IMR-90 (cell line): Measurements from ENCODE around the gene GIT2. TPM values are rescaled to one million over a fixed set of nuclear protein-coding genes. Genes with fewer than 3 reads are reported as not detected.

Source experiments
- ATAC-seq: fragments of 200-7000 bp; cut with Tn5 transposase; 2 replicates; pipeline ENCODE4 v1.9.1; 2020; ENCODE audit warnings: low read depth, mild to moderate bottlenecking, moderate library complexity
- BruUV-seq: library from RNA; stranded (reverse); fragments of 400-500 nt; replicated peaks from 2 replicates; lab custom pipeline; 2021; lab: Mats Ljungman, UMichigan
- CTCF ChIA-PET: fragments of 300-600 bp; formaldehyde crosslinking; extraction: SDS; loops from one replicate; lab custom pipeline; 2021; ENCODE audit warnings: antibody characterized with exemption; lab: Yijun Ruan, JAX
- POLR2A ChIA-PET: fragments of 300-600 bp; sonication (Branson Sonifier 250); formaldehyde crosslinking; loops from one replicate; lab custom pipeline; 2022; ENCODE audit warnings: antibody characterized with exemption; ENCODE audit not compliant: unreplicated experiment; lab: Charles Lee
- DNase-seq: peaks from one replicate; pipeline ENCODE4 v3.0.0; 2013
- H2AFZ ChIP-seq: replicated peaks from 2 replicates; pipeline ENCODE3; 2013; ENCODE audit warnings: low read length, mild to moderate bottlenecking; ENCODE audit not compliant: poor library complexity
- H2AK5ac ChIP-seq: 2 replicates; pipeline ENCODE4 v1.6.1; 2013; ENCODE audit warnings: low read depth, low read length, inconsistent platforms
- H2AK9ac ChIP-seq: replicated peaks from 2 replicates; pipeline ENCODE3; 2013; ENCODE audit warnings: mild to moderate bottlenecking, low read depth, low read length, moderate library complexity; ENCODE audit not compliant: poor library complexity
- H2BK120ac ChIP-seq: 2 replicates; pipeline ENCODE4 v1.6.1; 2013; ENCODE audit warnings: low read depth, low read length, inconsistent platforms
- H2BK15ac ChIP-seq: 3 replicates; pipeline ENCODE4 v1.6.1; 2013; ENCODE audit warnings: low read depth, low read length, inconsistent platforms
- H2BK20ac ChIP-seq: 2 replicates; pipeline ENCODE4 v1.6.1; 2013; ENCODE audit warnings: low read depth, mild to moderate bottlenecking, inconsistent platforms, low read length, moderate library complexity
- H2BK5ac ChIP-seq: 2 replicates; pipeline ENCODE4 v1.6.1; 2013; ENCODE audit warnings: mild to moderate bottlenecking, low read depth, low read length, inconsistent platforms; ENCODE audit not compliant: poor library complexity, severe bottlenecking
- H3K14ac ChIP-seq: replicated peaks from 2 replicates; pipeline ENCODE4 v1.6.1; 2013; ENCODE audit warnings: low read depth, low read length, inconsistent platforms
- H3K18ac ChIP-seq: 2 replicates; pipeline ENCODE4 v1.6.1; 2013; ENCODE audit warnings: low read depth, low read length, control low read depth
- H3K23ac ChIP-seq: 2 replicates; pipeline ENCODE4 v1.6.1; 2013; ENCODE audit warnings: low read depth, low read length, inconsistent platforms
- H3K27ac ChIP-seq: 2 replicates; pipeline ENCODE4 v1.5.1; 2013; ENCODE audit warnings: mild to moderate bottlenecking, control low read depth, low read length; ENCODE audit not compliant: insufficient read depth
- H3K27me3 ChIP-seq: 2 replicates; pipeline ENCODE4 v1.6.1; 2013; ENCODE audit warnings: low read length; ENCODE audit not compliant: control insufficient read depth, insufficient read depth
- H3K36me3 ChIP-seq: 2 replicates; pipeline ENCODE4 v1.6.1; 2013; ENCODE audit warnings: low read length, mixed read lengths; ENCODE audit not compliant: control insufficient read depth, insufficient read depth
- H3K4ac ChIP-seq: 2 replicates; pipeline ENCODE4 v1.6.1; 2013; ENCODE audit warnings: low read depth, low read length, inconsistent platforms
- H3K4me1 ChIP-seq: 2 replicates; pipeline ENCODE4 v1.6.1; 2013; ENCODE audit warnings: low read length, mixed read lengths; ENCODE audit not compliant: control insufficient read depth, insufficient read depth
- H3K4me2 ChIP-seq: 2 replicates; pipeline ENCODE4 v1.6.1; 2013; ENCODE audit warnings: low read depth, mild to moderate bottlenecking, control low read depth, low read length, moderate library complexity
- H3K4me3 ChIP-seq: 2 replicates; pipeline ENCODE4 v1.5.1; 2013; ENCODE audit warnings: low read depth, mild to moderate bottlenecking, control low read depth, low read length, moderate library complexity; ENCODE audit not compliant: insufficient read depth
- H3K56ac ChIP-seq: 2 replicates; pipeline ENCODE4 v1.6.1; 2013; ENCODE audit warnings: low read length, inconsistent platforms; ENCODE audit not compliant: insufficient read depth; ENCODE audit errors: extremely low read depth
- H3K79me1 ChIP-seq, 2 experiments: 2 replicates each; pipeline ENCODE4 v1.6.1; 2013; ENCODE audit warnings: low read length in 2 of 2, inconsistent platforms in 1 of 2, low read depth in 1 of 2
- H3K9ac ChIP-seq: 2 replicates; pipeline ENCODE4 v1.6.1; 2013; ENCODE audit warnings: low read depth, low read length, control low read depth
- H3K9me1 ChIP-seq: 2 replicates; pipeline ENCODE4 v1.6.1; 2013; ENCODE audit warnings: low read length, inconsistent platforms; ENCODE audit not compliant: insufficient read depth
- H3K9me3 ChIP-seq: 2 replicates; pipeline ENCODE4 v1.6.1; 2013; ENCODE audit warnings: low read length; ENCODE audit not compliant: control insufficient read depth, insufficient read depth
- H4K20me1 ChIP-seq: 2 replicates; pipeline ENCODE4 v1.6.1; 2013; ENCODE audit warnings: low read length, inconsistent platforms; ENCODE audit not compliant: insufficient read depth
- H4K5ac ChIP-seq: 2 replicates; pipeline ENCODE4 v1.6.1; 2013; ENCODE audit warnings: mild to moderate bottlenecking, low read depth, low read length, control low read depth
- H4K8ac ChIP-seq, 2 experiments: 2 replicates each; pipeline ENCODE4 v1.6.1; 2013; ENCODE audit warnings: low read depth in 2 of 2, low read length in 2 of 2, control low read depth in 1 of 2, inconsistent platforms in 1 of 2
- H4K91ac ChIP-seq: 2 replicates; pipeline ENCODE4 v1.6.1; 2013; ENCODE audit warnings: low read depth, low read length, inconsistent platforms; ENCODE audit not compliant: insufficient read depth
- BHLHE40 ChIP-seq: fragments of 150-350 bp; IDR thresholded peaks from 2 replicates; pipeline ENCODE4 v1.6.1; 2016; ENCODE audit warnings: mild to moderate bottlenecking, low read depth, low read length
- CEBPB ChIP-seq: IDR thresholded peaks from 2 replicates; pipeline ENCODE4 v1.6.1; 2012; ENCODE audit warnings: low read depth, low read length, improper control_type of control experiment
- CHD1 ChIP-seq: IDR thresholded peaks from 2 replicates; pipeline ENCODE4 v1.6.1; 2012; ENCODE audit warnings: low read depth, low read length, improper control_type of control experiment
- ELK1 ChIP-seq: fragments of 150-350 bp; IDR thresholded peaks from 2 replicates; pipeline ENCODE4 v1.6.1; 2016; ENCODE audit warnings: low read depth, mild to moderate bottlenecking, low read length, moderate library complexity, borderline replicate concordance
- FOS ChIP-seq: fragments of 150-350 bp; IDR thresholded peaks from 2 replicates; pipeline ENCODE4 v1.6.1; 2016; ENCODE audit warnings: low read depth, low read length
- MAFK ChIP-seq: IDR thresholded peaks from 2 replicates; pipeline ENCODE4 v1.6.1; 2012; ENCODE audit warnings: low read depth, low read length, improper control_type of control experiment
- MAZ ChIP-seq: IDR thresholded peaks from 2 replicates; pipeline ENCODE4 v1.6.1; 2012; ENCODE audit warnings: low read depth, mild to moderate bottlenecking, low read length, improper control_type of control experiment, moderate library complexity, borderline replicate concordance
- MXI1 ChIP-seq: IDR thresholded peaks from 2 replicates; pipeline ENCODE4 v1.6.1; 2012; ENCODE audit warnings: low read depth, mild to moderate bottlenecking, low read length, moderate library complexity, borderline replicate concordance
- NFE2L2 ChIP-seq: fragments of 150-350 bp; IDR thresholded peaks from 2 replicates; pipeline ENCODE4 v1.6.1; 2016; ENCODE audit warnings: low read depth, mild to moderate bottlenecking, low read length
- POLR2A ChIP-seq: IDR thresholded peaks from 2 replicates; pipeline ENCODE4 v1.6.1; 2012; ENCODE audit warnings: mild to moderate bottlenecking, low read depth, low read length
- RAD21 ChIP-seq: IDR thresholded peaks from 2 replicates; pipeline ENCODE4 v1.6.1; 2012; ENCODE audit warnings: low read length, improper control_type of control experiment
- RFX5 ChIP-seq: IDR thresholded peaks from 2 replicates; pipeline ENCODE4 v1.8.0; 2012; ENCODE audit warnings: low read depth, mild to moderate bottlenecking, low read length, moderate library complexity
- SMC3 ChIP-seq: fragments of 150-350 bp; IDR thresholded peaks from 2 replicates; pipeline ENCODE4 v1.6.1; 2016; ENCODE audit warnings: low read depth, mild to moderate bottlenecking, antibody characterized with exemption, low read length, moderate library complexity
- USF2 ChIP-seq: fragments of 150-350 bp; IDR thresholded peaks from 2 replicates; pipeline ENCODE4 v1.6.1; 2017; ENCODE audit warnings: mild to moderate bottlenecking, antibody characterized with exemption, low read length, low read depth
- WGBS, 2 experiments: methylation state at CpG; one replicate each; pipeline versions ENCODE4 v1.1.5 to v1.1.7; 2013; ENCODE audit warnings: missing lambda C conversion rate in 2 of 2; ENCODE audit not compliant: insufficient read length in 1 of 2; ENCODE audit errors: extremely low coverage in 2 of 2; 5-methylcytosine and 5-hydroxymethylcytosine counted together
- dilution Hi-C: fragments of 300-500 bp; cut with HindIII; formaldehyde crosslinking; loops from one replicate; pipeline ENCODE4 v1.14.3; 2018; ENCODE audit warnings: low sequenced_read_pairs; ENCODE audit not compliant: unreplicated experiment
- in situ Hi-C: fragments of 300-500 bp; cut with MboI; formaldehyde crosslinking; loops from 3 replicates; pipeline ENCODE4 v1.14.3; 2019; ENCODE audit warnings: low sequenced_read_pairs, inconsistent platforms, mixed read lengths
- intact Hi-C: fragments of 100-400 bp; cut with micrococcal nuclease; formaldehyde crosslinking; loops from 2 replicates; pipeline ENCODE4 v1.10.0; 2022
- polyA plus RNA-seq, 3 experiments: library from polyadenylated mRNA; depleted of rRNA; stranded (reverse); fragments of >200 nt; gene quantifications; 2 replicates each; pipeline ENCODE4 v1.2.3, GENCODE V29; 2012; ENCODE audit warnings: low replicate concordance in 1 of 3
- total RNA-seq: library from RNA; depleted of rRNA; stranded (reverse); fragments of >200 nt; gene quantifications from 2 replicates; pipeline ENCODE4 v1.2.3, GENCODE V29; 2012

GIT2 gene
- total and polyA plus RNA-seq, 2 of the 4 experiments (the other 2 are of a cell fraction) = 48.0 to 71.9 TPM

- Histone ChIP-seq H3K23ac (peak within 1 kb of the TSS; percentile 99), H3K56ac (peak within 1 kb of the TSS; percentile 84), H4K20me1 (no peaks in the 10 kb centered on the region), H2BK5ac (peak within 1 kb of the TSS; percentile 86), H2BK120ac (peak within 1 kb of the TSS; percentile 98), H2BK20ac (peak within 1 kb of the TSS; percentile 77), H2AFZ (peak within 1 kb of the TSS; percentile 97), H4K5ac (peak within 1 kb of the TSS; percentile 93), H3K14ac (peak within 1 kb of the TSS; percentile 99), H3K36me3 (peaks cover 15% of the 10 kb centered on the region), H3K4ac (peak within 1 kb of the TSS; percentile 98), H2BK15ac (peak within 1 kb of the TSS; percentile 94), H3K4me2 (peak within 1 kb of the TSS; percentile 93), H3K27ac (peak within 1 kb of the TSS; percentile 79), H3K9me3 (no peaks in the 10 kb centered on the region), H4K91ac (peak within 1 kb of the TSS; percentile 95), H3K79me1 (peaks cover 17 to 48% of the 10 kb centered on the region in 2 experiments), H3K4me1 (peaks cover 3% of the 10 kb centered on the region; the same call in 1 of the 2 replicates), H3K9me1 (peaks cover 3% of the 10 kb centered on the region; the same call in 1 of the 2 replicates), H2AK9ac (peak within 1 kb of the TSS; percentile 96), H3K18ac (peak within 1 kb of the TSS; percentile 92), H3K9ac (peak within 1 kb of the TSS; percentile 91), H4K8ac (peak within 1 kb of the TSS; percentile 88 to 97), H3K27me3 (no peaks in the 10 kb centered on the region), H3K4me3 (peak within 1 kb of the TSS; percentile 64), H2AK5ac (peak within 1 kb of the TSS; percentile 71)
- ChIA-PET CTCF (interaction anchor here (1.1 kb wide), 1 partner anchor 49 kb away, joined by 4 read pairs; no protein-coding TSS in a partner anchor), POLR2A (interaction anchor here (0.7 kb wide), 1 partner anchor 35 kb away, joined by 3 read pairs; no protein-coding TSS in a partner anchor)
- dilution Hi-C loops (no loop called here), intact Hi-C loops (loop anchor here (1.0 kb wide), 1 partner anchor 47 kb away; no protein-coding TSS in a partner anchor), in situ Hi-C loops (no loop called here)
- peak; percentile 87 for DNase-seq
- no TSS peak for BruUV-seq
- ATAC-seq = peak; percentile 93
- WGBS, 2 experiments = 3% methylated on average over 39 of the region's 69 CpGs; no CpG with 5 or more reads in 1 of the 2 experiments
- peak; percentile 50; the same call in 1 of the 2 replicates for TF ChIP-seq RAD21
- TF ChIP-seq MAFK = no peak
- TF ChIP-seq MXI1 = 0 out of 2 replicates have a peak, but pooled peaks have one; percentile 47
- no peak for TF ChIP-seq NFE2L2
- no peak for TF ChIP-seq FOS
- peak; percentile 83 for TF ChIP-seq BHLHE40
- TF ChIP-seq USF2 = no peak
- TF ChIP-seq CEBPB = 0 out of 2 replicates have a peak, but pooled peaks have one; percentile 9
- TF ChIP-seq CHD1 = no peak
- TF ChIP-seq MAZ = peak; percentile 50; the same call in 1 of the 2 replicates
- no peak for TF ChIP-seq ELK1
- TF ChIP-seq SMC3 = peak; percentile 41
- TF ChIP-seq RFX5 = no peak
- no peak for TF ChIP-seq POLR2A
Observed at GRCh38 chr12:109899783-109900751, 96.1 kb downstream of the GIT2 start, which contains the start of gene TCHP. TCHP (plus strand) TSS chr12:109900274; CDS start chr12:109903027, 2,753 bp downstream.
